Liver (tissue), 3 donors: ENCODE results near the gene DOCK8.

ENCODE experiments used
- GABPA ChIP-seq, 2 donors: IDR thresholded peaks in 1 of 2; conservative IDR thresholded peaks in 1 of 2; 2 replicates each; pipeline ENCODE4 v1.6.1; 2016; ENCODE audit warnings: antibody characterized with exemption in 2 of 2, mild to moderate bottlenecking in 1 of 2, moderate library complexity in 1 of 2
- HNF4G ChIP-seq: IDR thresholded peaks from 2 replicates; pipeline ENCODE4 v1.6.1; 2016; ENCODE audit warnings: antibody characterized with exemption
- SP1 ChIP-seq: IDR thresholded peaks from 2 replicates; pipeline ENCODE4 v1.6.1; 2018; ENCODE audit warnings: antibody characterized with exemption, mild to moderate bottlenecking
- YY1 ChIP-seq: IDR thresholded peaks from 2 replicates; pipeline ENCODE4 v1.6.1; 2016; ENCODE audit warnings: antibody characterized with exemption, mild to moderate bottlenecking
- TF ChIP-seq, protein P1 (sequence below): fragments of 150-350 bp; IDR thresholded peaks from 2 replicates; pipeline ENCODE4 v1.5.1; 2017; ENCODE audit warnings: improper control_type of control experiment, low read depth, low read length; ENCODE audit not compliant: missing input control
- TF ChIP-seq, protein P2 (sequence below): IDR thresholded peaks from 2 replicates; pipeline ENCODE4 v1.6.1; 2016; ENCODE audit warnings: antibody characterized with exemption
- TF ChIP-seq, protein P3 (sequence below): IDR thresholded peaks from 2 replicates; pipeline ENCODE4 v1.6.1; 2016; ENCODE audit warnings: antibody characterized with exemption, mild to moderate bottlenecking
- TF ChIP-seq, protein P4 (sequence below): IDR thresholded peaks from 2 replicates; pipeline ENCODE4 v1.6.1; 2016; ENCODE audit warnings: antibody characterized with exemption
- donor health status: healthy.
- donor health status: healthy.

DNA sequence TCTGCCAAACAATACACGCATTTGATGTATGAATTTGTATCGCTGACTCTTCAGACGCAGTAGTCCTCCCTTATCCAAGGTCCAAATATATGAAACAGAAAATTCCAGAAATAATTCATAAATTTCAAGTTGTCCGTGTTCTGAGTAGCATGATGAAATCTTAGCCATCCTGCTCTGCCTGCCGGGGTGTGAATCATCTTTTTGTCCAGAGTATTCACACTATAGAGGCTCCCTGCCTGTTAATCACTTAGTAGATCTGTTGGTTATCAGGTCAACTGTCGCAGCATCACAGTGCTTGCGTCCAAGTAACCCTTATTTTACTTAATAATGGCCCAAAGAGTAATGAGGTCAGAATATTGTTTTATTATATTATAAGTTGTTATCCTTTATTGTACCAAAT, 268.1 kb downstream of the DOCK8 start:
- no peak for TF ChIP-seq SP1
- TF ChIP-seq, protein P1, sequence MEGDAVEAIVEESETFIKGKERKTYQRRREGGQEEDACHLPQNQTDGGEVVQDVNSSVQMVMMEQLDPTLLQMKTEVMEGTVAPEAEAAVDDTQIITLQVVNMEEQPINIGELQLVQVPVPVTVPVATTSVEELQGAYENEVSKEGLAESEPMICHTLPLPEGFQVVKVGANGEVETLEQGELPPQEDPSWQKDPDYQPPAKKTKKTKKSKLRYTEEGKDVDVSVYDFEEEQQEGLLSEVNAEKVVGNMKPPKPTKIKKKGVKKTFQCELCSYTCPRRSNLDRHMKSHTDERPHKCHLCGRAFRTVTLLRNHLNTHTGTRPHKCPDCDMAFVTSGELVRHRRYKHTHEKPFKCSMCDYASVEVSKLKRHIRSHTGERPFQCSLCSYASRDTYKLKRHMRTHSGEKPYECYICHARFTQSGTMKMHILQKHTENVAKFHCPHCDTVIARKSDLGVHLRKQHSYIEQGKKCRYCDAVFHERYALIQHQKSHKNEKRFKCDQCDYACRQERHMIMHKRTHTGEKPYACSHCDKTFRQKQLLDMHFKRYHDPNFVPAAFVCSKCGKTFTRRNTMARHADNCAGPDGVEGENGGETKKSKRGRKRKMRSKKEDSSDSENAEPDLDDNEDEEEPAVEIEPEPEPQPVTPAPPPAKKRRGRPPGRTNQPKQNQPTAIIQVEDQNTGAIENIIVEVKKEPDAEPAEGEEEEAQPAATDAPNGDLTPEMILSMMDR: no peak
- no peak for TF ChIP-seq GABPA (IDR thresholded peaks at IDR 0.05 in 1 of 2, conservative IDR thresholded peaks at IDR 0.05 in 1 of 2)
- TF ChIP-seq, protein P2, sequence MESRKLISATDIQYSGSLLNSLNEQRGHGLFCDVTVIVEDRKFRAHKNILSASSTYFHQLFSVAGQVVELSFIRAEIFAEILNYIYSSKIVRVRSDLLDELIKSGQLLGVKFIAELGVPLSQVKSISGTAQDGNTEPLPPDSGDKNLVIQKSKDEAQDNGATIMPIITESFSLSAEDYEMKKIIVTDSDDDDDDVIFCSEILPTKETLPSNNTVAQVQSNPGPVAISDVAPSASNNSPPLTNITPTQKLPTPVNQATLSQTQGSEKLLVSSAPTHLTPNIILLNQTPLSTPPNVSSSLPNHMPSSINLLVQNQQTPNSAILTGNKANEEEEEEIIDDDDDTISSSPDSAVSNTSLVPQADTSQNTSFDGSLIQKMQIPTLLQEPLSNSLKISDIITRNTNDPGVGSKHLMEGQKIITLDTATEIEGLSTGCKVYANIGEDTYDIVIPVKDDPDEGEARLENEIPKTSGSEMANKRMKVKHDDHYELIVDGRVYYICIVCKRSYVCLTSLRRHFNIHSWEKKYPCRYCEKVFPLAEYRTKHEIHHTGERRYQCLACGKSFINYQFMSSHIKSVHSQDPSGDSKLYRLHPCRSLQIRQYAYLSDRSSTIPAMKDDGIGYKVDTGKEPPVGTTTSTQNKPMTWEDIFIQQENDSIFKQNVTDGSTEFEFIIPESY: no peak
- TF ChIP-seq YY1: no peak
- no peak for TF ChIP-seq HNF4G
- TF ChIP-seq, protein P3, sequence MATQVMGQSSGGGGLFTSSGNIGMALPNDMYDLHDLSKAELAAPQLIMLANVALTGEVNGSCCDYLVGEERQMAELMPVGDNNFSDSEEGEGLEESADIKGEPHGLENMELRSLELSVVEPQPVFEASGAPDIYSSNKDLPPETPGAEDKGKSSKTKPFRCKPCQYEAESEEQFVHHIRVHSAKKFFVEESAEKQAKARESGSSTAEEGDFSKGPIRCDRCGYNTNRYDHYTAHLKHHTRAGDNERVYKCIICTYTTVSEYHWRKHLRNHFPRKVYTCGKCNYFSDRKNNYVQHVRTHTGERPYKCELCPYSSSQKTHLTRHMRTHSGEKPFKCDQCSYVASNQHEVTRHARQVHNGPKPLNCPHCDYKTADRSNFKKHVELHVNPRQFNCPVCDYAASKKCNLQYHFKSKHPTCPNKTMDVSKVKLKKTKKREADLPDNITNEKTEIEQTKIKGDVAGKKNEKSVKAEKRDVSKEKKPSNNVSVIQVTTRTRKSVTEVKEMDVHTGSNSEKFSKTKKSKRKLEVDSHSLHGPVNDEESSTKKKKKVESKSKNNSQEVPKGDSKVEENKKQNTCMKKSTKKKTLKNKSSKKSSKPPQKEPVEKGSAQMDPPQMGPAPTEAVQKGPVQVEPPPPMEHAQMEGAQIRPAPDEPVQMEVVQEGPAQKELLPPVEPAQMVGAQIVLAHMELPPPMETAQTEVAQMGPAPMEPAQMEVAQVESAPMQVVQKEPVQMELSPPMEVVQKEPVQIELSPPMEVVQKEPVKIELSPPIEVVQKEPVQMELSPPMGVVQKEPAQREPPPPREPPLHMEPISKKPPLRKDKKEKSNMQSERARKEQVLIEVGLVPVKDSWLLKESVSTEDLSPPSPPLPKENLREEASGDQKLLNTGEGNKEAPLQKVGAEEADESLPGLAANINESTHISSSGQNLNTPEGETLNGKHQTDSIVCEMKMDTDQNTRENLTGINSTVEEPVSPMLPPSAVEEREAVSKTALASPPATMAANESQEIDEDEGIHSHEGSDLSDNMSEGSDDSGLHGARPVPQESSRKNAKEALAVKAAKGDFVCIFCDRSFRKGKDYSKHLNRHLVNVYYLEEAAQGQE: no peak
- TF ChIP-seq, protein P4, sequence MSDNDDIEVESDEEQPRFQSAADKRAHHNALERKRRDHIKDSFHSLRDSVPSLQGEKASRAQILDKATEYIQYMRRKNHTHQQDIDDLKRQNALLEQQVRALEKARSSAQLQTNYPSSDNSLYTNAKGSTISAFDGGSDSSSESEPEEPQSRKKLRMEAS: no peak
